ENCODE results near the gene LAMC3.
"Not testable (repeated sequence)": the region's sequence is repeated elsewhere in the genome, so short reads cannot be mapped to it uniquely, and the experiment has no call there.

The LAMC3 gene

DNA sequence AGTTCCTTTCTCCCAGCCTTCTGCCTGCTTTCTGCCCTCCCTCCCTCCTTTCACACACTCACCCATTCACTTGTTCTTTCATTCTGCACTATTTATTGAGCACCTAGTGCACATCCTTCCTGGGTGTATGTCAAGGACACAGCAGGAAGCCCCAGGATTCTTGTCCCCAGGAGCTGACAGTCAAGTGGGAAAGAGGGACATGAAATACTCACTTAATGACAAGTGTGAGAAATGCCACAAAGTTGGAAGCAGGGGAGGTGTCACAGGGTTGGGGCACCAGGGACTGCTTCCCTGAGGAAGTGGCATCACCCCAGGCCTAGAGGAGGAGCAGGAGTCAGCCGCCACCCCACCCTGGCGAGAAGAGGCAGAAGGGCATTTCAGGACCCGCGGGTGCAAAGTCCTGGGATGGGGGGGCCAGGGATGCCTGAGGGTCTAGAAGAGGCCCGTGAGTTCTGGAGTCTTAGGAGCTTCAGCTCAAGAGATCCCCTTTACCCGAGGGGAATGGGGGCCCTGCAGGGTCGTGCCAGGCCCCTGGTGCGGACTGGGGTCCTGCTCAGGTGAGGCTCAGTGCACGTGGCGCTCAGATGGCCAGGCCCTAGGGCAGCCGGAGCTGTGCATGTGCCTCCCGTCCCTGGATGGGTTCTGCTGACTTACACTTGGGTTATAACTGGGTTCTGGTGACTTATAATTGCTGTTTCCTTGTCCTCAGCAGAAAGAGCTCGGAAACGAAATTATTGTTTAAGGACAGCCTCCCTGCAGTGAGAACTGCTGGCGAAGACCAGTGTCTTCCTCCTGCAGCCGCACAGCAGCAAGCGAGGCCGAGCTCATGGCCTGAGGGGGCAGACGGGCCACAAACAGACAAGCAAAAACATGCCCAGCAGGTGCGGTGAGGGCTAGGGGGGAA, 16.9 kb upstream of the LAMC3 start:
- DNase-seq (ENCODE audit: low read depth in 2 of 2, low spot score in 1 of 2) = no peak

DNA sequence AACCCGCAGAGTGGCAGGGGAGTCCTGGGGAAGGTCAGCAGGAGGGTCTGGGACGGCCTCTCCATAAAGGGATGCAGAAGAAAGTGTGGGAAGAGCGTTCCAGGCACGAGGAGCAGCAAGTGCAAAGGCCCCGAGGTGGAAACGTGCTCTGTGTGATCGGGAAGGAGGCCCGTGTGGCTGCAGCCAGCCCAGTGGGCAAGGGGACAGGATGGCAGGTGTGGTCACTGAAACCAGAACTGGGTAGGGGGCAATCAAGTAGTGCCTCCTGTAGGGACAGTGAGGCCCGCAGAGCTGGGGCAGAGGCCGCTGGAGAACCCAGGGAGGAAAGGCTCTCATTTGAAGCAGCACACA, 16.3 kb upstream of the LAMC3 start:
- DNase-seq (ENCODE audit: low read depth in 2 of 2, low spot score in 1 of 2) = no peak

DNA sequence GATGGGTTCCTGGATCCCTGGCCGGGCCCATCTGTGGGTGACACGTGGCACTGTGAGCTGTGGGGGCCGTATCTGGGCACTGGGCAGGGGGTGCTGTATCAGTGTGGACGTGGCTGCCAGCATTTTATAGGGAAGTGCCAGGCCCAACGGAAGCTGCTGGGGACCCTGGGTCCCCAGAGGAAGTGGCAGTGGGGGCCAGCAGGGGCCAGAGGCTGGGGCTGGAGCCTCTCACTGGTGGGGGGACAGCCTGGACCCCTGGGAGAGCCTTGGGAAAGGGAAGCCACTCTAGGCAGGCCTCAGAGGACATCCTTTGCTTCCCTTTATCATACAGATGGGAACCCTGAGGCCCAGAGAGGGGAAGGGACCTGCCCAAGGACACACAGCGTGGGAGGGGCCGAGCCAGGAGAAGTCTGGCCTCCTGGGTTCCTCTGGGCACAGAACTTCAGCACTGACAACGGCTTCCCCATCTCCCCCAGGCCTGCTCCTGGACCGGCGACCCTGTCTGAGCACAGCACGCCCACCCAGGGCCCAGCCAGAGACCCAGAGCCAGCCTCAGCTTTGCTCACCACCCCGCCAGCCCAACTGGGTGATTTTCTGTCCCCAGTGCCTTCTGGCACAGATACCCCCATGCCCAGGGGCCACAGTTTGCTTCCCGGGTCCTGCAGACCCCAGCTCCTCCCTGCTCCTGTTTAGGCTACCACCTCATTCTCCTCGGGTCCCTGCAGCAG, 15.5 kb upstream of the LAMC3 start:
- no peak for DNase-seq (ENCODE audit: low read depth in 2 of 2, low spot score in 1 of 2)

DNA sequence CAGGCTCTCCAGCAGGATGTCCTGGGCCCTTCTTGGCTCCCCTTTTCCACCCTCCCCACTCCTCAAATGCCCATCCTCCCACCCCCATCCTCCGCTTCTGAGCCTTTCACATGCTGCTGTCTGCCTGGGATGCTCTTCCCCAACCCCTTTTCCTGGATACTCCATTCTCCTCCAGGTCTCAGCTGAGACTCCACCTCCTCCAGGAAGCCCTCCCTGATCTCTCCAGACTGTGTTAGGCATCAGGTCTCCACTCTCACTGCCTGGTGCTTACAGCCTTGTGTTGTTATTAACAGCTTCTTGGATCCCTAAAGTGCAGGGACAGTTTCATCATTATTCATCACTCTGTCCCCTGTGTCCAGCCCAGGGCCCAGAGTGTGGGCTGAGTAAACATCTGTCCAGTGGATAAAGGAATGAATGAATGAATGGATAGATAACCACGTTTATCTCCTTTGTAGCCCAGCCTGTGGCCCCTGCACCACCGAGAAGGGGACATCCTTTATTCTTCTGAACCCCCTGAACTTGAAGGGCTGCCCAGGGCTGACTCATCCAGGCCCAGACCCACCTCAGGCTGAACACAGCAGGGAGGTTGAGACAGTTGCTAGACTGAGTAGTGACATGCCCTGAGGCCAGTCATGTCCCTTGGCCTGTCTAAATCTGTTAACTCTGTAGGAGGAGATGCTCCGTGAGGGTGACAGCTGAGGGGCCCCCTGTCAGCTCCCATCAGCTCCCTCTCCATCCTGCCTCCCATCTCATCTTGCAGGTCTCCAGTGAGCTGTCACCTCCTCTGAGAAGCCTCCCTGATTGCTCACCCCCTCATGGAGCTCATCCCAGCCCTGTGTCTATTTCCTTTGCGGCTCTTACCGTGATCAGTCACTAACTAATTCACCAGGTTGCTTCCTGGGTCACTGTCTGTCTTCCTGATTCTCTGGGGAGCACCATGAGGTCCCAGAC, 14.6 kb upstream of the LAMC3 start:
- DNase-seq (ENCODE audit: low read depth in 2 of 2, low spot score in 1 of 2) = no peak

DNA sequence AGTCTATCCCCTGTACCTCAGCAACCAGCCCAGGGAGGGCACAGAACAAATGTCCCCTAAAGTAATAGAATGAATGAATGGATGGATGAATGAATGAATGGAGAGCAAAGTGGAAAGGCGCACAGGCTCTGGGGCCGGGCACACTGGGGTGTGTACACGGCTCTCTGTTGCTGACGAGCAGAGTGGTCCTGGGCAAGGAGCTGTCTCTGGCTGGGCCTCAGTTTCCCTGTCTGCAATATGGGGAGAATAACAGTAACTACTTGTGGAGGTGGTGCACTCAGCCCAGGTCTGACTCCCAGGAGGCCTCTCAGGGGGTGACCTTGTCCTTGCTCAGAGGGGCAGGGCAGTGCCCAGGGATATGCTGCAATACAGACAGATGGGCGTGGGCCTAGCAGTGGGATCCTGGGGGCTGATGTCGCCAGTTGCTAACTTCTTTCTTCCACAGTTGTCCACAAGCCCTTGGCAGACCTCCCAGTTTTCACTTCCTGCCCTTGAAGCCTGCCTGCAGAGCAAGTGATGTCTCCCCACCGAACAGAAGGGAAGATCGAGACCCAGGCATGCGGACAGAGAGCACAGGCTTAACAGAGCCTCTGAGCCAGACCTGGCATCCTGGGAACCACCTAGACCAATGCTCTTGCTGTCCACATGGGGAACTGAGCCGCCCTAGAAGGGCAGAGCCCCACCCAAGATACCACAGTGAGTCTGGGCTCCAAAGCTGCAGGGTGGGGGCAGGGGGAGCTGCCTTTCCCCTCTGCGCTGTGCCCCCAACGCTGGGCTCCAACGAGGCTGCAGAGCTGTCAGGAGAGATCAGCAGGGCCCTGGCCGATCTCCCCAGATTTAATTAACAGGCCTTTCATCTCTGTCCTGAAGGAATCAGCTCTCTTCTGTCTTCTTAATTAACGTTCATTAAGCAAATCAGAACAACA, 13.6 kb upstream of the LAMC3 start:
- DNase-seq (ENCODE audit: low read depth in 2 of 2, low spot score in 1 of 2) = no peak

DNA sequence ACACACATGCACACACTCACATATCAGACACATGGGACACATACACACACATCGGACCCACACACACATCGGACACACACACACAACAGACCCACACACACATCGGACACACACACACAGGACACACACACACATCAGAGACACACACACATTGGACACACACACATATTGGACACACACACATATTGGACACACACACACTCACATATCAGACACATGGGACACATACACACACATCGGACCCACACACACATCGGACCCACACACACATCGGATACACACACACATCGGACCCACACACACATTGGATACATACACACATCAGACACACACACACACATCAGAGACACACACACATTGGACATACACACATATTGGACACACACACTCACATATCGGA, 12.8 kb upstream of the LAMC3 start:
- DNase-seq (ENCODE audit: low read depth in 2 of 2, low spot score in 1 of 2) = no peak

DNA sequence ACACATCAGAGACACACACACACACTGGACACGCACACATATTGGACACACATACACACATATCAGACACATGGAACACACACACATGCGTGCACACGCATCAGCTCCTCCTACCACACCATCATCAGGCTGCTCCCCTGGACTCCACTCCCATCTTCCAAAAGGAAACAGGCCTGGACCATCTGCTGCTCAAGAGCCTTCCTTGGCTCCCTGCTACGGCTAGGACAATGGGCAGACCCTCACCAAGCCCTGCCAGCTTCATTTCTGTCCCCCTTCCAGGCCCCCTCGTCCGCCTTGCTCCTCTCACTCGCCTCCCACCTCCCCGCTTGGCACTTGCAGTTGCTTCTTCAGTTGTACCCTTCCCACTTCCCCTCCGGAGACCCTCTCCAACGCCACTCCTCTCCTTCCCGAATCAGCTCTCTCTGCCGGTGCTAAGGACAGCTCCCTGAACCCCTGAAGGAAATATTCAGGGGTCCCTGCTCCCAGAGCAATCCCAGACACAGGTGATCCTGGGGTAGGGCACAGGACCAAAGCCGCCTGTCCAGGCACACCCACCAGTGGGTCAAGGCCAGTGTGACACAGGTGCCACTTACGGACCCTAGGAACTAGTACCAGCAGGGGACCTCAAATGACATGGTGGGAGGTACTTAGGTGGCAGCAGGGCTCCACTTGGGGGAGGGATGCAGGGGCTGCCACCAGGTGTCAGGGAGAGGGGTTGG, 12.1 kb upstream of the LAMC3 start:
- no peak for DNase-seq (ENCODE audit: low read depth in 2 of 2, low spot score in 1 of 2)

DNA sequence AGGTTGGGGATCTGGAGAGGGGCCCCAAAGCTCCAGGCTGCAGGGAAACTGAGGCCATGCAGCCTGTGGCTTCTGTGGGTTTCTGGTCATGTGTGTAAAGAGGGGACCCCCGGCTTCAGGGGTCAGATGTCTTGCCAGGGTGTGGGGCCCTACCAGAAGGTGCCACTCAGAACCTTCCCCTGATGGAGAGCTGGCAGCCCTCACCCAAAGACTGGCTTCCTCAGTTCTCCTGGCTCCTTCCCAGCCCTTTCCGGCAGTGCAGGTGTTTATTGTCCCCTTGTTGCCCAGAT, 11.6 kb upstream of the LAMC3 start:
- no peak for DNase-seq (ENCODE audit: low read depth in 2 of 2, low spot score in 1 of 2)

DNA sequence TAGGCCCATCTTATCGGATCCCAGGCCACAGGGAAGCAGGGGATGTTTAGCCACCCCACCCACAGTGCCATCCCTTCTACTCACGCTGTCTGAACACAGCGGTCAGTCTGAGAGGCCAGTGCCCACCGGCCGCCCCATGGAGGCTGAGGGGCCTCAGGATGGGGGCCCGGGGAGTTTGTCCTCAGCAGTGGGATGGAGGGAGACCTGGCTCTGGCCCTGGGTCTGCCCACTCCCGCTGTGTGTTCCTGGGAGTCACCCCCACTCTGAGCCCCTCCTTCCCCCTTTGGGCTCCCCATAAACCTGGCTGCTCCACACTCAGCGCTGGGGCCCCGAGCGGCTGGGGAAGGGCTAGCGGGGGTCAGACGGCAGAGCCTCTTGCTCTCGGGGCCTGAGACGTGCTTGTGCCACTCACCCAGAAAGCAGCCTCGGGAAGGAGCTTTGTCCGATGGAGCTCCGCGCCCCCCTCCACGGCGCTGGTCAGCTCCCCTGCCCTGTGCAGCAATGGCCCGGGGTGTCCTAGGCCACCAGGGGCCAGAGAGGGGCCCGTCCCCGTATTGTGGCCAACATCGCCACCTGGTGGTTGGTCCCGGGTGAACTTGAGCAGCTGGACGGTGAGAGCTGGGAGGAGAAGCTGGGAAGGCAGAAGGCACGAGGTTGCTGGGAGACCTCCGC, 10.9 kb upstream of the LAMC3 start:
- no peak for DNase-seq (ENCODE audit: low read depth in 2 of 2, low spot score in 1 of 2)

DNA sequence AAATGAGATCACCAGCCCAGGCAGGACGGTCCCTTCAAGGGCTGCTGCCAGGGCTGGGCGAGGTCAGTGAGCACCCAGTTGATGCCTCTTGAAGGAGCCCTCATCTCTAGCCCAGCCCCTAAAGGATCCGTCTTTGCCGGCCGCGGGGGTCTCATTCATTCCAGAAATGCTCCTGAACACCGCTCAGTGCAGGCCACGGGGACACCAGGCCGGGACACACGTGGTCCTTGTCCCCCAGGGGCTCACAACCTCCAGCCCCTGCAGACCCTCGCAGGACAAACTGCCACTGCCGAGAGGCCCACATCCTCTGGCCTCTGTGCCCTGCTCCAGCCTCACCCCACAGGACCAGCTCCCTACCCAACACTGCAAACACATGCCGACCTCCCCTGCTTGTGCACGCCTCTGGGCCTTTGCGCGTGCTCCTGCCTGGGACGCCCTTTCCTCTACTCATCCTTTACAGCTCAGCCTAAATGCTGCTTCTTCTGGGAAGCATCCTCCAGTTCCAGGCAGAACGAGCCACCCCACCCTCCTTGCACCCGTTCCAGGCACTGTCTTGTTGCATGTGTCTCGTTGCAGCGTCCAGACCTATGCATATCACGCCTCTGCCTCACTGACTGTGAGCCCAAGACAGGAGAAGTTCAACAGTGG, 10.3 kb upstream of the LAMC3 start:
- DNase-seq (ENCODE audit: low read depth in 2 of 2, low spot score in 1 of 2) = no peak

DNA sequence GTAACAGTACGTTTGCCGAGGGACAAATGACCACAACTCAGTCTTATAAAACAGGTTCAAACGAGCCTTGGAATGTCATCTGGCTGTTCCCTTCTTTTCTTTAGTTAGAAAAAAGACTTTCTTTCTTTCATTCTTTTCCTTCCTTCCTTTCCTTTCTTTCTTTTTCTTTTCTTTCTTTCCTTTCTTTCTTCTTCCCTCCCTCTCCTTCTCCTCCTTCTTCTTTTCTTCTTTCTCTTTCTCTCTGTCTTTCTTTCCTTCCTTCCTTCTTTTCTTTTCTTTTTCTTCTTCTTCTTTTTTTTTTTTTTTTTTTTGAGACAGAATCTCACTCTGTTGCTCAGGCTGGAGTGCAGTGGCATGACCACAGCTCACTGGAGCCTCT, 9.7 kb upstream of the LAMC3 start:
- DNase-seq (ENCODE audit: low read depth in 2 of 2, low spot score in 1 of 2) = no peak

DNA sequence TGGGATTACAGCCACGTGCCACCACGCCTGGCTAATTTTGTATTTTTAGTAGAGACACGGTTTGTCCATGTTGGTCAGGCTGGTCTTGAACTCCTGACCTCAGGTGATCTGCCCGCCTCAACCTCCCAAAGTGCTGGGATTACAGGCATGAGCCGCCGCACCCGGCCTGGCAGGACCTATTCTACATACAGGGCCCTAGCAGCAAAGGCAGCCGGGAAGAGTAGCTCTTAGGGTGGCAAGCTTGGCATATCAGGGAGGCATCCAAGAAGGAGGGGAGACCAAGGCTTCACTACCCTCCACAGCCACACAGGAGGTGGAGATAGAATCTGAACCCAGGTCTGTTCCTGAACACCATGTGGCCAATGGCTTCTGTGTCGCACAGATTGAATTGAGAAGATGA, 8.4 kb upstream of the LAMC3 start:
- DNase-seq (ENCODE audit: low read depth in 2 of 2, low spot score in 1 of 2) = not testable (repeated sequence)

DNA sequence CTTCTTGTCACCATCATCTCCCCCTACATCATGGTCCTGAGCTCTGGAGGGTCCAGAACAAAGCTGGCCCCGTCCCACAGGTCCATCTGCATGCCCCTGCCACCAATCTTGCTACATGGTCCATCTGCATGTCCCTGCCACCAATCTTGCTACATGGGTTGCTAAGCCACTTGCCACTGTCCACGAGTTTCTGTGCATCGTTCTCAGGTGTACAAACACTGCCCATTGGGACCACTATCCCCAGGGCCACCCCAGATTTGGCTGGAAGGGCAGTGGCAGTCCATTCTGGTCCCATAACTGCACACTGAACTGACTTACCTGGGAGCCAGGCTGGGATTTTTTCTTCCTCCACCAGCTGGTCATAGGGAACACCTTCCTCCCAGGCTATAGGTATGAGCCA, 8.0 kb upstream of the LAMC3 start:
- DNase-seq (ENCODE audit: low read depth in 2 of 2, low spot score in 1 of 2) = no peak

DNA sequence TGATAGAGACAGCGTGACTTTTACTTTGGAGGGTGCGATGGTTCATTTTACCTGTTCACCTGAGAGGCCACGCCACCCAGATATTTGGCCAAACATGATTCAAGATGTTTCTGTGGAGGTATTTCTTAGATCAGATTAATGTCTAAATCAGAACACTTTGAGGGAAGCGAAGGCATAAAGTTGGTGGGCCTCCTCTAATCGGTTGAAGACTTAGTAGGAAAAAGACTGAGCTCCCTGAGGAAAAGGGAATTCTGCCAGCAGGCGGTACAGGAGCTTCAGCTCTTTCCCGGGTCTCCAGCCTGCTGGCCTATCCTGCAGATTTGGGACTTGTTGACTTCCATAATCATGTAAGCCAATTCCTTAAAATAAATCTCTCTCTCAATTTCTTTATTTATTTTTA, 7.0 kb upstream of the LAMC3 start:
- DNase-seq (ENCODE audit: low read depth in 2 of 2, low spot score in 1 of 2) = no peak

DNA sequence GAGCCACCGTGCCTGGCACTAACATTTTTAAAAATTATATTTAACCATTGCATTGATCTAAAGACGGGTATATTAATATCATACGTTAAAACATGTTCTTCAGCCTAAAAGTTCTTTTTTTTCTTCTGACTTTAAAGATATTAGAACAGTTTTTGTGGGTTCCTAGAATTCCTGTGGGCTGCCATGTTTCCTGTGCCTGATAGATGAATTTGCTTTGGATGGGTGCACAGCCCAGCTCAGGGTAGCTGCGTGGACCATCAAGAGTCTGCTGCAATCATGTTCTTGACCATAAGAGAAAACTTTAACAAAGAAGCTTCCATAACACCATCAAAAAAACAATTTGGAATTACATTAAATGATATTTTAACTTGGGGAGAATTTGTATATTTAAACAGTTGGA, 2.4 kb upstream of the LAMC3 start:
- no peak for DNase-seq (ENCODE audit: low read depth in 2 of 2, low spot score in 1 of 2)

DNA sequence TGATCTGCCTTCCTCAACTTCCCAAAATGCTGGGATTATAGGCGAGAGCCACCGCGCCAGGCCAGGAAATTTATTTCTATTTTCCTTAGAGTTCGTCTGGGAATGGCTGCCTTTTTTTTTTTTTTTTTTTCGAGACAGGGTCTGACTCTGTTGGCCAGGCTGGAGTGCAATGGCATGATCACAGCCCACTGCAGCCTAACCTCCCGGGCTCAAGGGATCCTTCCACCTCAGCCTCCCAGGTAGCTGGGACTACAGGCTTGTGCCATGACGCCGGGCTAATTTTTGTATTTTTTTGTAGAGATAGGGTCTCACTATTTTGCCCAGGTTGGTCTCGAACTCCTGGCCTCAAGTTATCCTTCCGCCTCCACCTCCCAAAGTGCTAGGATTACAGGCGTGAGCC, 888 bp upstream of the LAMC3 start:
- no peak for DNase-seq (ENCODE audit: low read depth in 2 of 2, low spot score in 1 of 2)

DNA sequence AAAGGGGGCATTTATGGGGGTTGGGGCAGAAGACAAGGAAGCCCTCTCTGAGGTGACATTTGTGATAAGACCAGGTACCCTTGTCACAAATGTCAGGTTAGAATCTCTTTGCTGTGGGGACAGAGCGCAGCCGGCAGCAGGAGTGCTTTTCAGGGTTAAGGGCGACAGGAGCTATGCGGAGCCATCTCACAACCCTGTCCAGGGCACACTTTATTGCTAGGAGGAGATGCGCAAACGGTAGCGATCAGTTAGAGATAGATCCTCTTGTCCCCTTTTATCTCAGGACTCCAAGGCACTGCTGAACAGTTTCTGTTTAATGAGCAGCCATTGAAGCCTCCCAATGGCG, 438 bp upstream of the LAMC3 start:
- DNase-seq (ENCODE audit: low read depth in 2 of 2, low spot score in 1 of 2) = no peak

DNA sequence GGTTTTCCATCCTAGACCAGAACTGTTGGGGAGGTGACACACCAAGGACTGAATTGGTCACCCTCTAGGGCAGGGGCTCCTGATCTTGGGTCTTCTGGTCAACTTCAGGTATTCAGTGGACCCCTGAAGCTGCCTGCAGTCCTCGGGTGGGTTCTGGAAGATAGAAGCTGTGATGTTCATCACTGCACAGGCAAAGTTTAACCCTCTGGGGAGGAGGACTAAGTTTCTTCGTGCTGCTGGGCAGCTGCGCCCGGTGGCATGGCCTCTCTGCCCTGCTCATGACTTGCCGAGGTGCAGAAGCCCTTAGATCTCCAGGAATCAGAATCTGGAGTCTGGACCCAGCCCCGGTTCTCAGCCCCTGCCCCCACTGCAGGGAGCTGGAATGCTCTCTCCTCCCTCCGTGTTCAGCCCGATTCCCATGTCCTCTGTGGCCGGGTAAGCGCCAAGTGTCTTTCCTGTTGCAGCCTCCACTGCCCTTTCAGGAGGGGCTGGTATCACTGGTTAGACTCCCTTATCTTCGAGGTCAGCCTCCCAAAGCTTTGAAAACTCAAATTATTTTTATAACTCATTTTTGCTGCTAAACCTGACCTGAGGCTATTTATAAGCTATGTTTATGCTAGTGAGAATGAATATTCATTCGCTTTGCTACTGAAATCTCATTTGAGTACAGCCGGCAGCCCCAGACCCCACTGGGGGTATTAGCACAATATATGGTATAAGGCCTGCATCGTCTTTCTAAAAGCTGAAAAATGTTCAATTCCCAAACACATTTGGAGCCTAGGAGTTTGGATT, 1.7 kb downstream of the LAMC3 start:
- DNase-seq (ENCODE audit: low read depth in 2 of 2, low spot score in 1 of 2) = no peak

Measured in stimulated activated CD8-positive, alpha-beta memory T cell treated with anti-CD3 and anti-CD28 coated beads, Interleukin-4, amount 100 ng/mL, for 1 hour (primary cell).